Upper lobe of right lung (tissue), 1 donor: Measurements from ENCODE around the gene PIAS1. TPM values are rescaled to one million over a fixed set of nuclear protein-coding genes. Genes with fewer than 3 reads are reported as not detected.

Experiments used
- ATAC-seq: fragments of 200-7000 bp; cut with Tn5 transposase; one replicate; pipeline ENCODE4 v1.9.1; 2020; ENCODE audit warnings: mild to moderate bottlenecking, moderate library complexity
- DNase-seq: peaks from one replicate; pipeline ENCODE4 v3.0.0-alpha.2; 2020
- H3K27ac ChIP-seq: fragments of 200-600 bp; one replicate; pipeline ENCODE4 v1.8.0; 2022
- H3K27me3 ChIP-seq: fragments of 200-600 bp; one replicate; pipeline ENCODE4 v1.8.0; 2022; ENCODE audit warnings: mild to moderate bottlenecking
- H3K36me3 ChIP-seq: fragments of 200-600 bp; one replicate; pipeline ENCODE4 v1.8.0; 2022
- H3K4me1 ChIP-seq: fragments of 200-600 bp; one replicate; pipeline ENCODE4 v1.8.0; 2022
- H3K4me3 ChIP-seq: fragments of 200-600 bp; one replicate; pipeline ENCODE4 v1.8.0; 2022; ENCODE audit warnings: mild to moderate bottlenecking
- H3K9me3 ChIP-seq: fragments of 200-600 bp; one replicate; pipeline ENCODE4 v1.8.0; 2022
- intact Hi-C: fragments of 100-400 bp; cut with DNase I; formaldehyde crosslinking; loops from one replicate; pipeline ENCODE4 v1.11.0; 2022
- total RNA-seq: library from RNA; stranded (reverse); fragmentation: NEBNext Ultra II Directional; extraction: Animal tissue kit (Norgen Biotek cat#: 25700); gene quantifications from one replicate; pipeline ENCODE4 v1.2.1, GENCODE V29; 2021
- TF ChIP-seq, protein P1 (sequence below): fragments of 200-600 bp; IDR thresholded peaks from one replicate; pipeline ENCODE4 v1.8.0; 2022; ENCODE audit warnings: antibody characterized with exemption
- donor health status: DM: no; HTN: yes; CAD: no; lungs with severe emphysema.

PIAS1 gene
- total RNA-seq, 1 donor from 2014 or later: 62.0 TPM

DNA sequence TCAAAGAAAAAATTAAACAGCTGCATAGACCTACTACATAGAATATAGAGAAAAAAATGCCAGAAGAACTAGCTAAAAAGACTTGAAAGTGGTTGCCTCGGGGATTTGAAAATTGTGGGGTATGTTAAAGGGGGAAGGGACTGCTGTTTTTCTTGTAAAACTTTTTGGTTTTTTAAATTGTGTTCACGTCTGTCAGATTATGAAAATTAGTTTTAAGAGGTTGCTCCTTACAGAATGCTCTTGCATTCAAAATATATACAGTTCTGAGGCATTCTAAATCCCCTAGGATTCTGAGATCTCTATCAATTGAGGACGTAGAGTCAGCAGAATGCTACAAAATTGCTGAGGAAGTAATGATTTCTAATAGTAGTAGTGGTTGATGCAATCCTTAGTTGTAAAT is 28.6 kb downstream of the PIAS1 start:
- intact Hi-C loops: no loop called here
- no peak for ATAC-seq

GRCh38 chr15:68083463-68083862 is 29.3 kb downstream of the PIAS1 start:
- DNase-seq: no peak
- H3K9me3 ChIP-seq: no peaks in the 10 kb centered on the region
- ATAC-seq: no peak
- H3K27me3 ChIP-seq: no peaks in the 10 kb centered on the region
- H3K4me1 ChIP-seq: peaks cover 53% of the 10 kb centered on the region
- intact Hi-C loops: no loop called here
- H3K4me3 ChIP-seq: no peak overlapping the region
- TF ChIP-seq, protein P1, sequence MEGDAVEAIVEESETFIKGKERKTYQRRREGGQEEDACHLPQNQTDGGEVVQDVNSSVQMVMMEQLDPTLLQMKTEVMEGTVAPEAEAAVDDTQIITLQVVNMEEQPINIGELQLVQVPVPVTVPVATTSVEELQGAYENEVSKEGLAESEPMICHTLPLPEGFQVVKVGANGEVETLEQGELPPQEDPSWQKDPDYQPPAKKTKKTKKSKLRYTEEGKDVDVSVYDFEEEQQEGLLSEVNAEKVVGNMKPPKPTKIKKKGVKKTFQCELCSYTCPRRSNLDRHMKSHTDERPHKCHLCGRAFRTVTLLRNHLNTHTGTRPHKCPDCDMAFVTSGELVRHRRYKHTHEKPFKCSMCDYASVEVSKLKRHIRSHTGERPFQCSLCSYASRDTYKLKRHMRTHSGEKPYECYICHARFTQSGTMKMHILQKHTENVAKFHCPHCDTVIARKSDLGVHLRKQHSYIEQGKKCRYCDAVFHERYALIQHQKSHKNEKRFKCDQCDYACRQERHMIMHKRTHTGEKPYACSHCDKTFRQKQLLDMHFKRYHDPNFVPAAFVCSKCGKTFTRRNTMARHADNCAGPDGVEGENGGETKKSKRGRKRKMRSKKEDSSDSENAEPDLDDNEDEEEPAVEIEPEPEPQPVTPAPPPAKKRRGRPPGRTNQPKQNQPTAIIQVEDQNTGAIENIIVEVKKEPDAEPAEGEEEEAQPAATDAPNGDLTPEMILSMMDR: no peak
- H3K27ac ChIP-seq: no peak overlapping the region
- peaks cover 16% of the 10 kb centered on the region for H3K36me3 ChIP-seq

More for the DNA sequence above, 28.6 kb downstream of the PIAS1 start:
- Histone ChIP-seq H3K36me3 (peaks cover 12% of the 10 kb centered on the region), H3K4me3 (no peak overlapping the region), H3K4me1 (peaks cover 57% of the 10 kb centered on the region), H3K27me3 (no peaks in the 10 kb centered on the region), H3K9me3 (no peaks in the 10 kb centered on the region), H3K27ac (no peak overlapping the region)
- DNase-seq: no peak
- TF ChIP-seq, protein P1: no peak

- no peak for ATAC-seq
- no peaks in the 10 kb centered on the region for H3K27me3 ChIP-seq
- H3K27ac ChIP-seq: no peak overlapping the region
- no peak for DNase-seq
- TF ChIP-seq, protein P1: no peak
- H3K36me3 ChIP-seq: peaks cover 17% of the 10 kb centered on the region
- peaks cover 54% of the 10 kb centered on the region for H3K4me1 ChIP-seq
- intact Hi-C loops: no loop called here
- no peak overlapping the region for H3K4me3 ChIP-seq
- no peaks in the 10 kb centered on the region for H3K9me3 ChIP-seq
Observed at GRCh38 chr15:68085052-68085451, 30.9 kb downstream of the PIAS1 start.

DNA sequence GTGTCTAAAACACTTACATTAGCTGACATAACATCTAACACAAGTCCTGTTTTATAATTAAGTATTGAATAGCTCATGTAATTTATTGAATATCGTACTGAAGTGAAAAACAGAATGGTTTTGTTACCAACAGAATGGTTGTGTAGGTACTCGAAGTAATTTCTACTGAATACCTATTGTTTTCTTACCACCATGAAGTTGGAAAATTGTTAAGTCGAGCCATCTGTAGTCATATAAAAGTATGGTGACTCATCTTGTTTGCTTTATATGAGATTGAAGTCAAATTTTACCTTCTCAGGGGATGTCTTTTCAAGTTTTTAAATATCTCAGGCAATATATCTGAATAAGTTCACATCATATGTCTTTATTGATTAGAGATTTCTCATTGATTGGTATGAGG is 37.6 kb downstream of the PIAS1 start:
- H3K27ac ChIP-seq: no peak overlapping the region
- no peak for ATAC-seq
- TF ChIP-seq, protein P1: no peak
- H3K4me1 ChIP-seq: peaks cover 4% of the 10 kb centered on the region
- intact Hi-C loops: no loop called here
- no peak overlapping the region for H3K4me3 ChIP-seq
- H3K36me3 ChIP-seq: peaks cover 29% of the 10 kb centered on the region
- no peaks in the 10 kb centered on the region for H3K27me3 ChIP-seq
- DNase-seq: no peak
- peaks cover 4% of the 10 kb centered on the region for H3K9me3 ChIP-seq

- no peak for ATAC-seq
- intact Hi-C loops: no loop called here
Observed at GRCh38 chr15:68096099-68096498, 42.0 kb downstream of the PIAS1 start.

More at GRCh38 chr15:68096099-68096498, 42.0 kb downstream of the PIAS1 start:
- no peak overlapping the region for H3K27ac ChIP-seq
- no peaks in the 10 kb centered on the region for H3K27me3 ChIP-seq
- peaks cover 12% of the 10 kb centered on the region for H3K36me3 ChIP-seq
- TF ChIP-seq, protein P1: no peak
- peaks cover 4% of the 10 kb centered on the region for H3K4me1 ChIP-seq
- H3K9me3 ChIP-seq: peaks cover 14% of the 10 kb centered on the region
- no peak for DNase-seq
- no peak overlapping the region for H3K4me3 ChIP-seq
